DOHH2 (cell line): Measurements from ENCODE around the gene CD24.

Experiments
- CTCF ChIP-seq: fragments of 200-600 bp; sonication (generic); IDR thresholded peaks from one replicate; pipeline ENCODE4 v1.5.1; 2014; ENCODE audit warnings: antibody characterized with exemption, mild to moderate bottlenecking, low read depth, low read length; ENCODE audit not compliant: poor library complexity, severe bottlenecking
- EZH2phosphoT487 ChIP-seq: fragments of 200-600 bp; sonication (generic); IDR thresholded peaks from 2 replicates; pipeline ENCODE4 v1.6.1; 2017; ENCODE audit warnings: borderline replicate concordance, mild to moderate bottlenecking, antibody characterized with exemption, low read length, moderate library complexity, mixed read lengths

- TF ChIP-seq CTCF (no peak), EZH2phosphoT487 (no peak)
Observed at GRCh38 chr6:106973836-106974335, 643 bp downstream of the CD24 start.
